Measurements from ENCODE around the gene CGB7.

CGB7 gene

GRCh38 chr19:49057636-49058234 is at the start of gene CGB7:
Gene CGB7, minus strand, starts transcription at chr19:49057749. Its CDS starts 2,374 bp downstream, at chr19:49055375.
- DNase-seq (ENCODE audit: low spot score), result no peak

- no peak for DNase-seq (ENCODE audit: low spot score)
Observed at GRCh38 chr19:49106648-49107135, 49.1 kb upstream of the CGB7 start.

GRCh38 chr19:49104229-49104864 is 46.8 kb upstream of the CGB7 start:
- no peak for DNase-seq (ENCODE audit: low spot score)

- no peak for DNase-seq (ENCODE audit: low spot score)
Observed at GRCh38 chr19:49103331-49104085, 46.0 kb upstream of the CGB7 start.

- no peak for DNase-seq (ENCODE audit: low spot score)
Observed at GRCh38 chr19:49102303-49102702, 44.8 kb upstream of the CGB7 start.

GRCh38 chr19:49101160-49101559 is 43.6 kb upstream of the CGB7 start:
- DNase-seq (ENCODE audit: low spot score), result no peak

GRCh38 chr19:49098795-49099194 is 41.2 kb upstream of the CGB7 start:
- no peak for DNase-seq (ENCODE audit: low spot score)

- peak; percentile 72 for DNase-seq (ENCODE audit: low spot score)
Observed at GRCh38 chr19:49097453-49098288, 40.1 kb upstream of the CGB7 start.

GRCh38 chr19:49094505-49095482 is 37.2 kb upstream of the CGB7 start:
- peak; percentile 45 for DNase-seq (ENCODE audit: low spot score)

- no peak for DNase-seq (ENCODE audit: low spot score)
Observed at GRCh38 chr19:49092686-49093085, 35.1 kb upstream of the CGB7 start.

GRCh38 chr19:49091391-49092038 is 34.0 kb upstream of the CGB7 start:
- DNase-seq (ENCODE audit: low spot score), result no peak

GRCh38 chr19:49086296-49086695 is 28.7 kb upstream of the CGB7 start:
- DNase-seq (ENCODE audit: low spot score), result no peak

- no peak for DNase-seq (ENCODE audit: low spot score)
Observed at GRCh38 chr19:49085868-49086232, 28.3 kb upstream of the CGB7 start.

- DNase-seq (ENCODE audit: low spot score), result peak; percentile 98
Observed at GRCh38 chr19:49085020-49085867, 27.7 kb upstream of the CGB7 start, which contains the start of gene SNRNP70. Gene SNRNP70, plus strand, starts transcription at chr19:49085451. Its CDS starts 964 bp downstream, at chr19:49086415.

GRCh38 chr19:49084206-49085019 is 26.9 kb upstream of the CGB7 start:
- DNase-seq (ENCODE audit: low spot score), result no peak

- no peak for DNase-seq (ENCODE audit: low spot score)
Observed at GRCh38 chr19:49081273-49081672, 23.7 kb upstream of the CGB7 start.

- DNase-seq (ENCODE audit: low spot score), result no peak
Observed at GRCh38 chr19:49080392-49080791, 22.8 kb upstream of the CGB7 start.

GRCh38 chr19:49074869-49075268 is 17.3 kb upstream of the CGB7 start:
- DNase-seq (ENCODE audit: low spot score), result peak; percentile 39
